Activated T-helper 17 cell treated with anti-CD3 and anti-CD28 coated beads, Interleukin-2, amount 50 U/mL, for 72 hours (primary cell): ENCODE measurements around the gene LMX1A. TPM values are rescaled to one million over a fixed set of nuclear protein-coding genes. Genes with fewer than 3 reads are reported as not detected.

ENCODE experiments used
- ATAC-seq: fragments of 150-1000 bp; cut with Tn5 transposase; replicated peaks from 2 replicates; pipeline ENCODE4 v1.10.0; 2021; ENCODE audit warnings: mild to moderate bottlenecking, moderate library complexity
- H3K27ac Mint-ChIP-seq: one replicate; pipeline ENCODE4 v1.8.0; 2022; ENCODE audit warnings: mixed read lengths
- H3K27me3 Mint-ChIP-seq: one replicate; pipeline ENCODE4 v1.8.0; 2022; ENCODE audit warnings: mixed read lengths
- H3K36me3 Mint-ChIP-seq: one replicate; pipeline ENCODE4 v1.8.0; 2022; ENCODE audit warnings: low read depth, mild to moderate bottlenecking, mixed read lengths
- H3K4me1 Mint-ChIP-seq: one replicate; pipeline ENCODE4 v1.8.0; 2022; ENCODE audit warnings: mixed read lengths
- H3K4me3 Mint-ChIP-seq: one replicate; pipeline ENCODE4 v1.8.0; 2022; ENCODE audit warnings: mild to moderate bottlenecking, mixed read lengths
- H3K9me3 Mint-ChIP-seq: one replicate; pipeline ENCODE4 v1.8.0; 2022; ENCODE audit warnings: mixed read lengths
- total RNA-seq, 2 donors: library from RNA; stranded (reverse); gene quantifications; one replicate each; pipeline ENCODE4 v1.2.3, GENCODE V29; 2022

Gene LMX1A
- total RNA-seq, 2 donors from 2014 or later = not detected

DNA sequence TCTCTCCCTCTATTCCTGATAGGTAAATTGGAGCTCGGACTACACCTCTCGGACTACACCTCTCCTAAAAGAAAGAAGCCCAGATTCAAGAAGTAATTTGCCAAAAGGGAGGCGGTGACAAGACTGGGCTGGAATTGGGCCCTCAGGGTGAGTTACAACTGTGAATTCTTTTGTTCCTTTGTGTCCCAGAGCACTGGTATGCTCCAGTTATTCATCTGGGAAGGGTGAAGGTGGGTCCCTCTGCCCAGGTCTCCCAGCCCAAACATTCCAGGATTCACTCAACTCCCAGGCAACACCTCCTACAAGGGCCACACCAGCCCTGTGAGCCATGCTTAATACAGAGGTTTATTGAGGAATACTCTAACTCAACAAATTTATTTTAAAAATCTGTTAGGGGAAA, 69.2 kb downstream of the LMX1A start:
- H3K4me3 Mint-ChIP-seq = no peak overlapping the region
- H3K36me3 Mint-ChIP-seq = no peaks in the 10 kb centered on the region

GRCh38 chr1:165284454-165284853, 72.1 kb downstream of the LMX1A start:
- Mint-ChIP-seq H3K9me3 (no peaks in the 10 kb centered on the region), H3K27me3 (peaks cover 34% of the 10 kb centered on the region), H3K4me1 (no peaks in the 10 kb centered on the region), H3K4me3 (no peak overlapping the region), H3K36me3 (no peaks in the 10 kb centered on the region), H3K27ac (no peak overlapping the region)
- no peak for ATAC-seq

More for the DNA sequence above, 69.2 kb downstream of the LMX1A start:
- H3K27ac Mint-ChIP-seq = no peak overlapping the region
- no peak for ATAC-seq
- no peaks in the 10 kb centered on the region for H3K4me1 Mint-ChIP-seq
- H3K27me3 Mint-ChIP-seq = peaks cover 32% of the 10 kb centered on the region
- no peaks in the 10 kb centered on the region for H3K9me3 Mint-ChIP-seq

GRCh38 chr1:165281207-165281901, 75.2 kb downstream of the LMX1A start:
- no peak for ATAC-seq
- no peak overlapping the region for H3K27ac Mint-ChIP-seq
- H3K27me3 Mint-ChIP-seq = peaks cover 33% of the 10 kb centered on the region
- H3K9me3 Mint-ChIP-seq = no peaks in the 10 kb centered on the region
- no peaks in the 10 kb centered on the region for H3K4me1 Mint-ChIP-seq
- H3K36me3 Mint-ChIP-seq = no peaks in the 10 kb centered on the region
- H3K4me3 Mint-ChIP-seq = no peak overlapping the region

- ATAC-seq = no peak
- Mint-ChIP-seq H3K36me3 (no peaks in the 10 kb centered on the region), H3K27ac (no peak overlapping the region), H3K4me3 (no peak overlapping the region), H3K4me1 (no peaks in the 10 kb centered on the region), H3K27me3 (peaks cover 39% of the 10 kb centered on the region), H3K9me3 (no peaks in the 10 kb centered on the region)
Observed at GRCh38 chr1:165279882-165280281, 76.6 kb downstream of the LMX1A start.

DNA sequence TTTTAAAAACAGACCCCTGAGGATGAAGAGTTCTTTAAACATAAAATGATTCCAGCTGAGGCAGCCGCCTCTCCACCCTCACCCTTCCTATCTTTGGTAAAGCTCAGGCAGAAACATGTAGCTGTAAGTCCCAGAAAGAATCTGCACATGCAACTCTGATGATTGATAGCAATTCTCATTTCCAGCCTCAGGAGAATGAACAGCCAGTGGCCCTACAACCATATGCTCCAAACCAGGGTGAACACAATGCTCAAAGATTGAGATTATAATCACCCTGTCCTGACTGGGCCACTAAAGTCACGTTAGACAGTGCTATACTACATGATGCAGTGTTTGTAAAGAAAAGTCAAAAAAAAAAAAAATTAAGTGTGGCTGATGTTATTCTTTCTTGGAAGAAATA, 80.2 kb downstream of the LMX1A start:
- ATAC-seq = no peak
- Mint-ChIP-seq H3K36me3 (no peaks in the 10 kb centered on the region), H3K9me3 (no peaks in the 10 kb centered on the region), H3K27ac (no peak overlapping the region), H3K4me3 (no peak overlapping the region), H3K27me3 (peaks cover 20% of the 10 kb centered on the region), H3K4me1 (no peaks in the 10 kb centered on the region)

GRCh38 chr1:165265196-165265838, 91.2 kb downstream of the LMX1A start:
- H3K27ac Mint-ChIP-seq = no peak overlapping the region
- no peak overlapping the region for H3K4me3 Mint-ChIP-seq
- no peak for ATAC-seq
- no peaks in the 10 kb centered on the region for H3K36me3 Mint-ChIP-seq
- H3K27me3 Mint-ChIP-seq = peaks cover 20% of the 10 kb centered on the region
- H3K9me3 Mint-ChIP-seq = peaks cover 6% of the 10 kb centered on the region
- H3K4me1 Mint-ChIP-seq = no peaks in the 10 kb centered on the region

DNA sequence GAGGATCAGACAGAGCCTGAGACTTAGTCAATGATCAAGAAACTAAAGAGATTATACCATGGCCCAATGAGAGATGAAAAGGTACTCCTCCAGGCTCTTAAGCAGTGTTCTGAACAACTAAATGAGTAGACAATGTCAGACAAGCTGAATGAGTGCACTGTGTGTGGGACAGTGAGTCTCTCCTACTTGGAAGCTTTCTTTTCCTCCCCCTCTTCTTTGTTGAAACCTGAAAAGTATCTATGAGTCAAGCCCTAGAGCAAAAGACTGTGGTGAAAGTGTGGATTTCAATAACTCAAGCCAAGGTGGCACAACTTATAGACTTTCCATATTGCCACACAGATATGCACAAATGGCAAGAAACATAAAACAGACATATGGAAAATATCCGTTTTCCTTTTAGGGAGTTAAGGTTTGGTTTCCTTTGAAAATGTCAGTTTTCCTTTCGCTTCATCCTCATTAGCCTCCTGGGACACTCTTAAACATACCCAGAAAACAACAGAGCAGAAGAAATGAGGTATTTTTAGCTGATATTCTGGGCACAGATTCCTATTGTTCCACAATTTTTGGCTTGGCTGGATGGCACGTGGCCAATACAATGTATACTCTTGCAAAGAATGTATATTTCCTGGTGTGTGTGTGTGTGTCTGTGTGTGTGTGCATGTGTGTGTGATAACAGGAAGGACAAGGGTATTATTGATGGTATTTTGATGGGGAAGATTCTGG, 96.6 kb downstream of the LMX1A start:
- ATAC-seq = no peak
- Mint-ChIP-seq H3K4me1 (no peaks in the 10 kb centered on the region), H3K4me3 (no peak overlapping the region), H3K9me3 (peaks cover 6% of the 10 kb centered on the region), H3K27me3 (peaks cover 24% of the 10 kb centered on the region), H3K27ac (no peak overlapping the region), H3K36me3 (no peaks in the 10 kb centered on the region)

- H3K9me3 Mint-ChIP-seq = peaks cover 6% of the 10 kb centered on the region
- H3K27ac Mint-ChIP-seq = no peak overlapping the region
- ATAC-seq = no peak
- peaks cover 28% of the 10 kb centered on the region for H3K27me3 Mint-ChIP-seq
- H3K4me1 Mint-ChIP-seq = no peaks in the 10 kb centered on the region
- H3K4me3 Mint-ChIP-seq = no peak overlapping the region
- no peaks in the 10 kb centered on the region for H3K36me3 Mint-ChIP-seq
Observed at GRCh38 chr1:165259236-165259635, 97.3 kb downstream of the LMX1A start.

DNA sequence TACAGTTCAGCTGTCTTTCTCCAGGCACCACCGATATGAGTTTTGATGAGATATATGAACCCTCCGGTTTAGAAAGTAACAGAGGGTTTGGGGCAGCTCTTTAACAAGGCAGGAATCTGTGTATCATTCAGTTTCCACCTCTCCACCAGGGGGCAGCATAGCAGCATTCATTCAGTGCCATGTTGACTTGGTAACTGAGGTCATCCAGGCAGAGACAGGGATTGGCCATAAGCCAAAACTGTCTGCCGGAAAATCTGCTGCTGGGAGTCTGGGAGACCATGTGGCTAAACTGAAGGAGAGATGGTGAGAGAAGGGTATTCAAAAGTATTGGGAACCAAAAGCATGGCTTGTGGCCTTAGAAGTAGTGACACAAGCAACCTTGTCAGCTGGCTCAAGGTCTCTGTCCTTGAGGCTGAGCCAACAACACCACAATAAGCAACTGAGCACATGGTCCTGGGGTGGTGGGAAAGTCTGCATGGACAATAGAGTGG, 98.5 kb downstream of the LMX1A start:
- Mint-ChIP-seq H3K4me3 (no peak overlapping the region), H3K27me3 (peaks cover 26% of the 10 kb centered on the region), H3K27ac (no peak overlapping the region), H3K36me3 (no peaks in the 10 kb centered on the region), H3K4me1 (no peaks in the 10 kb centered on the region), H3K9me3 (peaks cover 4% of the 10 kb centered on the region)
- no peak for ATAC-seq

DNA sequence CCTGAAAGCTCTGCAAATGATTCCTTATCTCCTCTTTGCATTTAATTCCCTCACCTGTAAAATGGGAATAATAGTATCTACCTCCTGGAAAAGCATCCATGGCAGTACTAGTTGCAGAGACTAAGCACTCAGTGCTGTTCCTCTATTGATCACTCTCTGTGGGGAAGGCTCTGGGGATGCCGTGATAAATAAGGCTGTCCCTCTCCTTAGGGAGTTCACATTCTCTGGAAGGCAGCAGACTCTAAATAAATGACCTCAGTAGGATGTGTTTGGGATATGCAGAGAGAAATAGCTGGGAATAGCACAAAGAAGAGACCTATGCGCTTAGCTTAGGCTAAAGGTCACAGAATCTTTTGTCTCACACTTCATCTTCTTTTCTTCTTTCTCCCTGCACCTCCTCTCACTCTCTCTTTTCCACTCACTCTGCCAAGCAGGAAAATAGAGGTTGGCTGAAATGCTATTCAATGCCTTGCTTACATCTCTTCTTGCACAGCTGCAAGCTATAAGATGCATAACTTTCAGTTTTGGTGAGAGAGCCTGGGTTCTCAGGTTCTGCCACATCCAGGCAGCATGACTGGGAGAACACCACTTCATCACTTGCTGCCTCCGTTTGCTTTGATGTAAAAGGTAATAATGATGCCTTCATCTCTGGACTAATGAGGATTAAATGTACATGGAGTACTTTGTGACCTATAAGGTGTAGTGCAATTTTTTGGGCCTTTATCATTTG, 101.5 kb downstream of the LMX1A start:
- ATAC-seq = no peak
- no peaks in the 10 kb centered on the region for H3K9me3 Mint-ChIP-seq
- no peaks in the 10 kb centered on the region for H3K36me3 Mint-ChIP-seq
- H3K4me3 Mint-ChIP-seq = no peak overlapping the region
- H3K27ac Mint-ChIP-seq = no peak overlapping the region
- no peaks in the 10 kb centered on the region for H3K4me1 Mint-ChIP-seq
- H3K27me3 Mint-ChIP-seq = peaks cover 24% of the 10 kb centered on the region

DNA sequence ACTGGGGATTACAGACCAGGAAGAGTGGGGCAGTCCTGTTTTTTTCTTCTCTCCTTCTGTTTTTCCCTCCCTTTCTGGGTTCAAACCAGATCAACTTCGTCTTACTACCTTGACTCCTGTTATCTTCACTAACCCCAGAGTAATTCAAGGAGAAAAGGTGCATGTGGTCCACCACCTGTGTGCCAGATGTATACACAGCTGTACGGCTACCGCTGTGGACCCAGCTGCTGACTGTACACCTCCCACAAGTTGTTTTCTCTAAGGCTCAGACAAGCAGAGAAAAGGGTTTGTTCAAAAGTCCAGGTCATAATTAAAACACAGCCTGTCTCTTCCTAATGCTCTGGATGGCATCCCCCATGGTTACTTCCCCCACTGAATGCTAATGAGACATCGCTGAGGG, 102.1 kb downstream of the LMX1A start:
- Mint-ChIP-seq H3K36me3 (no peaks in the 10 kb centered on the region), H3K4me1 (no peaks in the 10 kb centered on the region), H3K4me3 (no peak overlapping the region), H3K27ac (no peak overlapping the region), H3K27me3 (peaks cover 27% of the 10 kb centered on the region), H3K9me3 (no peaks in the 10 kb centered on the region)
- ATAC-seq = no peak

- Mint-ChIP-seq H3K4me1 (no peaks in the 10 kb centered on the region), H3K27ac (no peak overlapping the region), H3K36me3 (no peaks in the 10 kb centered on the region), H3K27me3 (peaks cover 26% of the 10 kb centered on the region), H3K9me3 (no peaks in the 10 kb centered on the region), H3K4me3 (no peak overlapping the region)
- ATAC-seq = no peak
Observed at GRCh38 chr1:165253818-165254254, 102.7 kb downstream of the LMX1A start.

- Mint-ChIP-seq H3K9me3 (no peaks in the 10 kb centered on the region), H3K27me3 (peaks cover 24% of the 10 kb centered on the region), H3K4me3 (no peak overlapping the region), H3K36me3 (no peaks in the 10 kb centered on the region), H3K4me1 (no peaks in the 10 kb centered on the region), H3K27ac (no peak overlapping the region)
- no peak for ATAC-seq
Observed at GRCh38 chr1:165248969-165249571, 107.4 kb downstream of the LMX1A start.

DNA sequence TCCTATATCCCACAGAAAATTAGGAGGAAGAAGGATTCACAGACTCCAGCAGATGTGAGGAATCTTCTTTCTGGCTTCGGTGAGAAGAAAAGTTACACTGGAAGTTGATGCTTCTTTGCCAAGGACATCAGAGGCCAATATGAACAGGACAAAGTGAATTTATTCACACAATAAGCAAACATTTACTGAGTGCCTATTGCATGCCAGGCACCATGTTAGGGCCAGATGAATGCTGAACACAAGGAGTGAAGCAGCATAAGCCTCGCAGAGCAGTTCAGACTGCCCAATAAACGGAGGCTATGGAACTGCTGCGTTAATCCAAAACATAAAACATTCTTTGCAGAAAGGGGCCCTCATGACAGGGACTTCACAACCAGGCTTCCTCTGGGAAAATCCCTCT, 114.6 kb downstream of the LMX1A start:
- Mint-ChIP-seq H3K27ac (no peak overlapping the region), H3K27me3 (peaks cover 28% of the 10 kb centered on the region), H3K36me3 (no peaks in the 10 kb centered on the region), H3K4me3 (no peak overlapping the region), H3K9me3 (no peaks in the 10 kb centered on the region), H3K4me1 (no peaks in the 10 kb centered on the region)
- no peak for ATAC-seq
